ENCODE data around the gene ACBD4. TPM values are rescaled to one million over a fixed set of nuclear protein-coding genes. Genes with fewer than 3 reads are reported as not detected.

The ACBD4 gene
- total and polyA plus RNA-seq, 2 of the 4 experiments (the other 2 are of a cell fraction): 2.3 to 5.7 TPM

DNA sequence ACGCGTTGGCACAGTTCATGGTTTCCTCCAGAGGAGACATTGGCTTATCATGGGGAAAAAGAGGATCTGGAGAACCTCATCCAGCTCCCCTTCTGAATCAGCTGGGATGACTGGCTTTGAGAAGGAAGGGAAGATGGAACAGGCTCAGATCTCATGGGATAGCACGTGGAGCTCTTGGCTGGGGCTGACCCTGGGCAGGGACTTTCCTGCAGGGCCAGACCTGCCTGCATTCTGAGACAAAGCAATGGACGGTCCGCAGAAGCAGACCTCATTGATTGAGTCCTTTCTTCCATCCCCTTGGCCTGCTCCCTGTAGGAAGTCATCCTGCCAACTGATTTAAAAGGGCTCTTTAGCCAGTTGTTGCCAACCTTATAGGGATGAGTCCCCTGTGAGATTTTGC, 29.4 kb upstream of the ACBD4 start:
- no peaks in the 10 kb centered on the region for H3K27me3 ChIP-seq (ENCODE audit: control insufficient read depth, insufficient read depth, low read length)
- no CpG with 5 or more reads among the region's 5 CpGs for WGBS, 2 experiments (ENCODE audit: extremely low coverage in 2 of 2, insufficient read length in 1 of 2)
- no peak overlapping the region for H3K18ac ChIP-seq (ENCODE audit: low read depth, low read length)
- peaks cover 78% of the 10 kb centered on the region for H3K36me3 ChIP-seq (ENCODE audit: control insufficient read depth, insufficient read depth, low read length)
- H3K4me1 ChIP-seq (ENCODE audit: control insufficient read depth, insufficient read depth, low read length): no peaks in the 10 kb centered on the region
- no peak overlapping the region for H4K5ac ChIP-seq (ENCODE audit: low read depth, low read length)
- no peak overlapping the region for H2AFZ ChIP-seq (replicated peaks; ENCODE audit: low read length, poor library complexity)
- intact Hi-C loops (cut with micrococcal nuclease): no loop called here
- H3K4me2 ChIP-seq (ENCODE audit: low read depth, low read length): no peak overlapping the region
- H4K20me1 ChIP-seq (ENCODE audit: insufficient read depth, low read length): peaks cover 13% of the 10 kb centered on the region
- H3K23ac ChIP-seq (ENCODE audit: low read depth, low read length): no peak overlapping the region
- H2BK120ac ChIP-seq (ENCODE audit: low read depth, low read length): no peak overlapping the region
- no peak overlapping the region for H3K9ac ChIP-seq (ENCODE audit: low read depth, low read length)
- in situ Hi-C loops (cut with MboI; ENCODE audit: low sequenced_read_pairs): no loop called here
- no peak overlapping the region for H2AK9ac ChIP-seq (replicated peaks; ENCODE audit: low read depth, low read length, poor library complexity)
- no peak overlapping the region for H2BK15ac ChIP-seq (ENCODE audit: low read depth, low read length)
- no peak overlapping the region for H3K4ac ChIP-seq (ENCODE audit: low read depth, low read length)
- H3K79me1 ChIP-seq (ENCODE audit: low read depth in 1 of 2, low read length in 2 of 2): peaks cover 4 to 39% of the 10 kb centered on the region in 2 experiments; a peak in 2 of 4 replicates
- H3K14ac ChIP-seq (replicated peaks; ENCODE audit: low read depth, low read length): no peak overlapping the region
- no peak overlapping the region for H3K27ac ChIP-seq (ENCODE audit: insufficient read depth, low read length)
- no peaks in the 10 kb centered on the region for H3K9me1 ChIP-seq (ENCODE audit: insufficient read depth, low read length)
- H2AK5ac ChIP-seq (ENCODE audit: low read depth, low read length): no peak overlapping the region
- DNase-seq (no peak), ATAC-seq (ENCODE audit: low read depth) (no peak)
- ChIA-PET POLR2A (ENCODE audit: unreplicated experiment) (no interaction called here), CTCF (interaction anchor here (1.1 kb wide), 1 partner anchor 166 kb away, joined by 3 read pairs; no protein-coding TSS in a partner anchor)
- H4K91ac ChIP-seq (ENCODE audit: insufficient read depth, low read depth, low read length): no peak overlapping the region
- H3K4me3 ChIP-seq (ENCODE audit: insufficient read depth, low read depth, low read length): no peak overlapping the region
- no TSS peak for BruUV-seq (replicated peaks)
- H4K8ac ChIP-seq (ENCODE audit: low read depth in 2 of 2, low read length in 2 of 2): no peak overlapping the region
- TF ChIP-seq, protein P1, sequence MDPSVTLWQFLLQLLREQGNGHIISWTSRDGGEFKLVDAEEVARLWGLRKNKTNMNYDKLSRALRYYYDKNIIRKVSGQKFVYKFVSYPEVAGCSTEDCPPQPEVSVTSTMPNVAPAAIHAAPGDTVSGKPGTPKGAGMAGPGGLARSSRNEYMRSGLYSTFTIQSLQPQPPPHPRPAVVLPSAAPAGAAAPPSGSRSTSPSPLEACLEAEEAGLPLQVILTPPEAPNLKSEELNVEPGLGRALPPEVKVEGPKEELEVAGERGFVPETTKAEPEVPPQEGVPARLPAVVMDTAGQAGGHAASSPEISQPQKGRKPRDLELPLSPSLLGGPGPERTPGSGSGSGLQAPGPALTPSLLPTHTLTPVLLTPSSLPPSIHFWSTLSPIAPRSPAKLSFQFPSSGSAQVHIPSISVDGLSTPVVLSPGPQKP (IDR thresholded peaks at IDR 0.05; ENCODE audit: borderline replicate concordance, low read depth, low read length): no peak
- no peak for TF ChIP-seq CEBPB (IDR thresholded peaks at IDR 0.05; ENCODE audit: low read depth, low read length)
- no peak for TF ChIP-seq BHLHE40 (IDR thresholded peaks at IDR 0.05; ENCODE audit: low read depth, low read length)
- no peak for TF ChIP-seq NFE2L2 (IDR thresholded peaks at IDR 0.05; ENCODE audit: low read depth, low read length)
- no peak for TF ChIP-seq RAD21 (IDR thresholded peaks at IDR 0.05; ENCODE audit: low read length)
- no peak for TF ChIP-seq MAZ (IDR thresholded peaks at IDR 0.05; ENCODE audit: borderline replicate concordance, low read depth, low read length)
- no peak for TF ChIP-seq RFX5 (IDR thresholded peaks at IDR 0.05; ENCODE audit: low read depth, low read length)
- no peak for TF ChIP-seq POLR2A (IDR thresholded peaks at IDR 0.05; ENCODE audit: low read depth, low read length)
- TF ChIP-seq RCOR1 (IDR thresholded peaks at IDR 0.05; ENCODE audit: insufficient replicate concordance, low read length): no peak
- TF ChIP-seq SMC3 (IDR thresholded peaks at IDR 0.05; ENCODE audit: low read depth, low read length): no peak
- TF ChIP-seq FOS (IDR thresholded peaks at IDR 0.05; ENCODE audit: low read depth, low read length): no peak
- TF ChIP-seq MAFK (IDR thresholded peaks at IDR 0.05; ENCODE audit: low read depth, low read length): no peak
- TF ChIP-seq, protein P2, sequence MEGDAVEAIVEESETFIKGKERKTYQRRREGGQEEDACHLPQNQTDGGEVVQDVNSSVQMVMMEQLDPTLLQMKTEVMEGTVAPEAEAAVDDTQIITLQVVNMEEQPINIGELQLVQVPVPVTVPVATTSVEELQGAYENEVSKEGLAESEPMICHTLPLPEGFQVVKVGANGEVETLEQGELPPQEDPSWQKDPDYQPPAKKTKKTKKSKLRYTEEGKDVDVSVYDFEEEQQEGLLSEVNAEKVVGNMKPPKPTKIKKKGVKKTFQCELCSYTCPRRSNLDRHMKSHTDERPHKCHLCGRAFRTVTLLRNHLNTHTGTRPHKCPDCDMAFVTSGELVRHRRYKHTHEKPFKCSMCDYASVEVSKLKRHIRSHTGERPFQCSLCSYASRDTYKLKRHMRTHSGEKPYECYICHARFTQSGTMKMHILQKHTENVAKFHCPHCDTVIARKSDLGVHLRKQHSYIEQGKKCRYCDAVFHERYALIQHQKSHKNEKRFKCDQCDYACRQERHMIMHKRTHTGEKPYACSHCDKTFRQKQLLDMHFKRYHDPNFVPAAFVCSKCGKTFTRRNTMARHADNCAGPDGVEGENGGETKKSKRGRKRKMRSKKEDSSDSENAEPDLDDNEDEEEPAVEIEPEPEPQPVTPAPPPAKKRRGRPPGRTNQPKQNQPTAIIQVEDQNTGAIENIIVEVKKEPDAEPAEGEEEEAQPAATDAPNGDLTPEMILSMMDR (conservative IDR thresholded peaks at IDR 0.05; ENCODE audit: low read depth, low read length): no peak
- TF ChIP-seq CHD1 (IDR thresholded peaks at IDR 0.05; ENCODE audit: low read depth, low read length): no peak
- TF ChIP-seq MXI1 (IDR thresholded peaks at IDR 0.05; ENCODE audit: borderline replicate concordance, low read depth, low read length): no peak
- TF ChIP-seq USF2 (IDR thresholded peaks at IDR 0.05; ENCODE audit: low read depth, low read length): no peak
- no peak overlapping the region for H2BK20ac ChIP-seq (ENCODE audit: low read depth, low read length)
- no peak overlapping the region for H3K56ac ChIP-seq (ENCODE audit: extremely low read depth, insufficient read depth, low read length)
- no peak overlapping the region for H2BK5ac ChIP-seq (ENCODE audit: low read depth, low read length, poor library complexity, severe bottlenecking)
- H3K9me3 ChIP-seq (ENCODE audit: control insufficient read depth, insufficient read depth, low read length): no peaks in the 10 kb centered on the region
- dilution Hi-C loops (cut with HindIII; ENCODE audit: low sequenced_read_pairs, unreplicated experiment): no loop called here

All from IMR-90 (cell line).